Measurements from ENCODE around the gene ATP10A.

ATP10A gene

DNA sequence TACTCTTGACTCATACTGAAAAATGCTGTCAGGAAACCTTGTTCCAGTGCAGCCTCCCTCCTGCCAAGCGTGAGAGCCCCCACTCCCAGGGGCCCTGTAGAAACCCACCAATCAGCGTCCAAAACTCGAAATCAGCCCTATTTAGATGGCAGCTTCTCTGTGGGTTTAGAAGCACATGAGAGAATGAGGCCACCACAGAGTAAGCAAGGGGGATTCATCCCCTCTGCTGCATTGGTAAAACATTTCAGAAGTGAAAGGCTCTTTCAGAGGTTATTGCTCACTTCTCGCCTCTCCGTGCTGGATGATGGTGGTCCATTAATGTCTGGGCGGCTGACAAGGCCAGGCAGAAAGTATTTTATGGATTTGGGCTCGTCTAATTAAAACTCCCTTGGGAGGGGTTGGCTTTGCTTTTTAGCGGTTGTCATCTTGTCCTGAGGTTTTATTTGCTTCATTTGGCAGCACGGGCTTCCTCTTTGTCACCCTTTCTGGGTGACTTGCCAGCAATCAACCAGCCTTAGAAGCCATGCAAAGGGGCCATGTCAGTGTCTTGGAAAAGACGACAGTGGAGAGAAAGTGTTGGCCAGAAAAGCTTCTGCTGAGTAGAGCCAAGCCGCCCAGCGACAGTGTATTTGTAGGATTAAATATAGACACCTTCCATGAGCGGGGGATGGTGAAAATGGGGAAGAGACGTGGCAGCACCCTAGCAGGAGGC is 145.5 kb downstream of the ATP10A start:
- DNase-seq = no peak

DNA sequence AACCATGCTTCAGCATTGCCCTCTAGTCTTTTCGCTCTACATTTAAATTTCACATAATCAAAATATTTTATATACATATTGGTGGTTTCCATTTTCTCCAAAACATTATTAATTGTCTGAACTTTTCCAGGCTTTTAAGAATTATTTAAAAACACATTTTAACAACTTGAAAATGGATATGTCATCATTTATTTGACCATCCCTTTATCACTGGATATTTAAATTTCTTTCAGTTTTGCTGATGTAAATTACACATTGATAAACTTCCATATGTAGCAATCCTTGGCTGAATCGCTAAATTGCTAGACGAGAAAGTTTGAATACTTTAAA is 146.0 kb downstream of the ATP10A start:
- DNase-seq = no peak

DNA sequence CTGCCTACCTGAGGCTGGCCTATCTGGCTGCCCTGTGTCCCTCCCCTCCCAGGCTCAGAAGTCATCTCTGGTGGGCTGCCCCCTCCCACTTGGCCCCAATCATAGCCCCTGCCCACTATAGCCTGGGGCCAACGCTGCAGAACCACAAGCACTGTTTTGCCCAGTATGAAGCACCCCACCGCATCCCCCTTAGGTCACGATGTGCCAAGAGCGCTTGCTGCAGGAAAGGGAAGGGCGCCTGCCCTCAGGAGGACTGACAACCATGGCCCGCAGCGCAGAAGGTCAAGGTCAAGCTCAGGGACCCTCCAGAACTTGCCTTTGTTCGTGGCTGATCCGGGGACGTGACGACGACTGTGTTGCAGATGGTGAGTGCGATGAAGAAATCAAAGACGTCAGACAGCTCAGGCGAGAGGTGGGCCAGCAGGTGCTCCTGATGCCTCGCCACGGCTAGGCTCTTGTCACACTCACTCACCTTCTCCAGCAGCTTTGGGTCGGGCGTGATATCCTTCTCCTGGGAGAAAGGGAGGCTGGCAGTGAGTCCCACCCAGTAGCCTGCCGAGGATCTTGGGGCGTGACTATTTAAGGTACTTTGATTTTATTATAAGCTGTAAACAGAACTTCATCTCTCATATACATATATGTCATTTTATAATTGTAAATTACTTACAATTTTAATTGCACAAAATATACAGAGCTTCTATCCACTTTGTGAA is 146.6 kb downstream of the ATP10A start:
- DNase-seq = no peak

DNA sequence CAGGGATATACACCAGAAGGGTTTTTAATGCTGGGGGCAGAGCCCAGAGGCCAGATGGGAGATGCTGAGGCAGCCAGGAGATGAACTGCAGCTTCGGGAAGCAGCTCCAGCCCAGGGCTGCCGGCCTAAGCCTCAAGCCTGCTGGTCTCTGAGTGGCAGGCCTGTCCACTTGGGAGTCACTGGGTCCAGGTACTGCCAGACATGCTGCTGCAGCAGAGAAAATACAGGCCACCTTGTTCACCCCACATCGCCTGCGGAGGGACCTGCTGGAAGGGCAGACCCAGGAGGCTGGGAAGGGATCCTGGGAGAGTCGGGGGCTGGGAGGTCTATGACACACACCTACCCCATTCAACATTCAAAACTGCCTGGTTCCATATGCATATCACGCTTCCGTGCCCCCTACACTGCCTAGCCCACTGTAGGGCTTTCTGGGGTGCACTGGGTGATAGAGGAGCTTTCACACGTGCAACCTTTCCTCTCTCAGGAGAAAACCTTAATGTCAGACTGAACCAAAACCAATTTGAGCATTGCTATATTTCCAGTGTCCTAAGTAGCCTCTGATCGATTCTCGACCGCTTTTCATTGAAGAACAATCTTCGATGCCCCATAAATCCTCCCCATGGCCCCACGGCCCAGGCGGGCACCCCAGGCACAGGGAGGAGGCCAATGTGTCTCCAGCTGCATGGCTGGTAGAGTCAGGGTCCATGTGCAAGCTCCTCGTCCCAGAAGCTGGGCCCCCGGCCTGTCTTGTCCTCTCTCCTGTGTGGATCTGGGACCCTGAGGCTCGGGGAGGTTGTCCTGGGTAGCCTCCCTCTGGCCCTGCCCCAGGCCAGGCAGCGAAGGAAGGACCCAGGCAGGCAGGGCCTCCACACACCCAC is 147.4 kb downstream of the ATP10A start:
- DNase-seq = no peak

DNA sequence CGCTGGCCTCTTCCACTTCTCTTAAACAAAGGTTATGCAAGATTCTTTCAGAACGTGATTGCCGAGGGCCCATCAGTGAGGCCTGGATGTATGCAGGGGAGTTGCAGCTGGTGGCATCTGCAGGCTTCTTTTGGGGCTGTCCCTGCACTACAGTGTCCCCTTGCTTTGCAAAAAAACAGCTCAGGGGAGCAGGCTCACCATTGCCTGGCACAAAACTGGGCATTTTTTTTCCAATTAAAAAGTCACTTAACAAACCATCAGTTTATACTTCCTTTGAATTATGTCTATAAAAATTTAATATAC is 148.6 kb downstream of the ATP10A start:
- DNase-seq = no peak

DNA sequence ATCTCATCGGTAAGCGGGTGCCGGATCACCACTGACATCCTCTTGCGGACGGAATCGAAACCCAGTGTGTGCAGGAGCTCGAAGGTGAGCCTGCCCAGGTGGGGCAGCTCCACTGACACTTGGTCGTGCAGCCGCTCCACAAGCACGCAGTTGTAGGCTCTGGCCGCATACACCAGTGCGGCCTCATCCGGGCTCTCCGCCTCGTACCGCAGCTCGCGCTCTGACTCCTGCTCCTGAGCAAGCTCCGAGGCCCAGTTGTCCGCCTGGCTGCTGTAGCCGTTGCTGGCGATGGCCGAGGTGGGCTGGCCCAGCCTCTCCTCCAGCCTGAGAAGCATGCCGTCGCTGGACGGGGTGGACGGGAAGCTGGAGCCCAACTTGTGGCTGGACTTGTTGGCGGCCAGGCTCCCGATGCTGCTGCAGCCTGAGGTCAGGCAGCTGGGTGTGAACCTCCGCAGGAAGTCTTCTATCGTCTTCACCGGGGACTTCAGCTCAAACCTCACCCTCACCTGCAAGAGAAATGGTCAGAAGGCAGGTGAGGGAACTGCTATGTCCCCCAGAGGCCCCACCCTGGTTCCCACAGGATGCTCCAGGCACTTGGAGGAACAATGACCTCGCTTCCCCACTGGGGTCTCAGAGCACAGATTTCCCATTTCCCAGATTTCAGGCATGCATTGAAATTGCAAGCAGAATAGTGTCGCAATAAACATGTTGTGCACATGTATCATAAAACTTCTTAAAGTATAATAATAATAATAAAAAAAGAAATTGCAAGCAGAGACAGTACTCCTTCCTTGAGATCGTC is 149.2 kb downstream of the ATP10A start:
- DNase-seq = no peak

DNA sequence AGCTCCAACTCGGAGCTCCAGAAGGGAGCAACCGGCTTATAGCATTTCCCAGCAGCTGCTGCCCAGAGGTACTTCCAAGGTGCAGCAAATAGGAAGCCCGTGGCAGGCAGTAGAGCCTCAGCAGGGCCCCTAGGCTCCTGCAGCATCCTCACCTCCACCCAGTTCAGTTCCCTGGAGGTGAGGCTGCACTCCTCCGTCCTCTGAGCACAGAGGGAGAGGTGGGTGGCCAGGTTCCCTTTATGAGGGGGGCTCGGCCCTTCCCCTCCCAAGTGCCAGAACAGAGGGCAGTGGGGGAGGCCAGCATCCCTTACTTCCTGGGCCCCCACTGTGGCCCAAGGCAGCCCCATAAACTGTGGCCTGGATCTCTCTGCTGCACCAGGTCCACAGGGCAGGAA is 150.2 kb downstream of the ATP10A start:
- no peak for DNase-seq

DNA sequence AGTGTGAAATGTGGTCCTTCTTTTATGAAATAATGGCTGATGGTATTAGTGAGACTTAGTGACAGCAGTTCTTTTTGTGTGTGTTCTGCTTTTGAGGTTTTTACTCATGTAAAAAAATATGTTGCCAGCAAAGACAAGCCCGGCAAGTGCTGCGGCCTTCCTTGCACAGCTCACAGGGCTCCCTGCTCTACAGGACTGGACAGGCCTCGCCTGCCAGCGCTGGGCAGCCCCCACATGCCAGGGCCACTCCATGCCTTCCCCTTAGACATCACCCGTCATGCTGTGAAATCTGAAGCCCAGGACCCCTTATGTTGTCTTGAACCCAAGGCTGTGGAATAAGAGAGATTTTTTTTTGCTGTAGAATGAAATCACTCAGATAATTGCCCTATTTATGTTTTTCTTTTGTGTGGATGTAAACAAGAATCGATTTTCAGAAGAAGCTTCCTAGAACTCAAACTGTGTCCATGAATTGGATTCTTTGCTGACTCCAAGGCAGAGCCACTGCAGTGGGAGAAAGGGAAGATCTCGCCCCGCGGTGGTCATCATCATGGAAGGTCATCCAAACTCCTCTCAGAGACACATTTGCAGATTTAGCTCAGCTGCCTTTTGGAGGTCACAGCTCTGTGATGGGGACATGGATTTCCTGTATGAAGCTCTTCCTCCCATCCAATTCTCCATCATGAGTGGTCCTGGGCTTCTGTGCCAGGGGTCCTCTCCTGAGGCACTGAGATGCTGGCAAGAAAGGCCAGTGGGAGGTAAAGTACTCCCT is 150.8 kb downstream of the ATP10A start:
- no peak for DNase-seq

DNA sequence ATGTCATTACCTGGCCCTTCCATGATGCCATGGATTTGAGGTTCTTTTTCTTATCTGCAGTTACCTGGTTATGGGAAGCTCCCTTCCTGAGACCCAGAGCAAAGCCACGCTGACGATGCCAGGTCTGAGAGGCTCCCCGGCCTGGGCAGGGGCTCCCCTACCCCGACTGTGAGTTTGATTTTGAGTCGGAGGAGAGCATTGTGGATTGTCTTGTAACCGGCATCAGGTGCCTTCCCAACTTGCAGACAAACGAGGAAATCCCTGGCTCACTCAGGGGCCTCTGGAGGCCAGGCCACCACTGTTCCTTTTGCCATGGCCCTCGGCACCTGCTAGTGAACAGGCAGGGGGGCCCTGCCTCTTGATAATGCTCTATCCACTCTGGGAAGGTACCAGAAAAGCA is 151.4 kb downstream of the ATP10A start:
- no peak for DNase-seq

DNA sequence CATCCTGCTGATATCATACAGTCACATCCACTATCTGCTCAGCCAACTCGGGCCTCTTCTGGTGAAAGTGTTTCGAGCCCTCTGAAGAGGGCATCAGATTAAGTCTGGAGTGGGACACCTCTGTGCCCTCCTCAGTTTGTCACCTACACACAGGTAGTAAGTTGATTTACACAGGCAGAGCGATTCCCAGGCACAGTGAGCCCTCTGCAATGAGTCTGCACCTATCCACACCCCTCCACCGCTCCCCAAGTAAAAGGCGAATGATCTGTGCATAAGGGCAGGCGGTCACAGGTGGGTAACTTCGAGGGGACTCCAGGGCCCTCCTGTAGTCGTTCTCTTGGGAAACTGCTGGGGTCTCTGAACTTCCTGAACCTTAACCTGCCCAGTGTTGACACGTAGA is 152.0 kb downstream of the ATP10A start:
- no peak for DNase-seq

DNA sequence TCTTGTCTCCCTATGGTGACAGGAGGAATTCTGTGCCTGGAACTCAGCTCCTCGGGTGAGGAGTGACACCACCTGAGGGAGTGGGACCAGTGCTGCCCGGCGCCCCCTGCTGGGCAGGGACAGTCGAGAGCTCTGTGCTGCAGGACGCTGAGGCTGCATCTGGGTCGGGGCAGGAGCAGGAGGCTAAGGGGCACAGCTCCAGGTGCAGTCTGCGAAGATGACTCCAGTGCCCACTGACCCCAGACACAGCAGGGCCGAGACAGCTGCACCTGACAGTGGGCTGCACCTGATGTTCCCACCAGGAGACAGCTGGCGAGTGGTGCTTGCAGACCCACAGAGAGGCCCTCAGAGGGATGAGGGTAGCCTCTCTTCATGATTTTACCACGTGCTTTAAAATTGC is 152.9 kb downstream of the ATP10A start:
- DNase-seq = no peak

DNA sequence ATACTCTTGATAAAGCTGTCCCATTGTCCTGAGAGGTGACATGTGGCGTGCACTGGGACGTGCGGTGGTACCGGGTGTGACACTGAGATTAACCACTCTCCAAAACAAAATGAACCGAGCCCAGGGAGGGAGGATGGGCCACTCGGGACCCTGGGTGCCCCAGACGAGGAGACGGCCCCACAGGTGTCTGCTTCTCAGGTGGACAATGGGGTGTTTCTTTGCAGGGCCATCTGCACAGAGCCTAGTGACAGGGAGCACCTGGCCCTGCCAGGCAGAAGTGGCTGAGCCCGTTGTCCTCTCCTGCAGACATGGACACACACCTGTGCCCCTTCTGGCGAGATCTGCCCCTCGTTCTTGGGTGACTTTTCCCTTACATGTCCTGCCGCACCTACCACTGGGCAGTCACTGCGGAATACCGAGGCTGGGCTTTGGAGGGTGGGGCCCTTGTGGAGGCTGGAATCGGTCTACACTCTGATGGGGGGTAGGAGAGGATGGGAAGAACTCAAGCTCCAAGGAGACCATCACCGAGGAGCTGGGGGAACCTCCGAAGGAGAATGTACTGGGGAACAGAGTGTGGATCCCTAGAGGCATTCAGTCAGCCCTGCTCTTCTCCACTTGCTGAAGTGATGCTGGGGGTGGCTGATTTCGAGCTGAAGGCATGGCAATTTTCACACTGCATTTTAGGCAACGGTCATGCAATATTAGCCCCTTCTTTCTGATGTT is 153.5 kb downstream of the ATP10A start:
- no peak for DNase-seq

DNA sequence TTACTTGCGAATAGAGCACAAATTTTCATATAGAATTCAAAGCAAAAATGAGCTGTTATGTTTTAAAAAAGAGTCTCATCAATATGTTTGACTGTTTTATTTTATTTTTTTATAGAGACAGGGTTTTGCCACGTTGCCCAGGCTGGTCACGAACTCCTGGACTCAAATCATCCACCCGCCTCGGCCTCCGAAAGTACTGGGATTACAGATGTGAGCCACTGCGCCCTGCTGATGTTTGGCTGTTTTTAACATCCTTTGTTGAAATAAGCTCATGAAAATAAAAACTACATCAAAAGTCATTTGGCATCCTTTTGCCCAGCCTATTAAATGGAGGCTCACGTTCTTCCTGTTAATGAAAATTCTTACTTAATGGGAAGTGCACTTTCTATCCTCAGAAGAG is 154.7 kb downstream of the ATP10A start:
- DNase-seq = no peak

DNA sequence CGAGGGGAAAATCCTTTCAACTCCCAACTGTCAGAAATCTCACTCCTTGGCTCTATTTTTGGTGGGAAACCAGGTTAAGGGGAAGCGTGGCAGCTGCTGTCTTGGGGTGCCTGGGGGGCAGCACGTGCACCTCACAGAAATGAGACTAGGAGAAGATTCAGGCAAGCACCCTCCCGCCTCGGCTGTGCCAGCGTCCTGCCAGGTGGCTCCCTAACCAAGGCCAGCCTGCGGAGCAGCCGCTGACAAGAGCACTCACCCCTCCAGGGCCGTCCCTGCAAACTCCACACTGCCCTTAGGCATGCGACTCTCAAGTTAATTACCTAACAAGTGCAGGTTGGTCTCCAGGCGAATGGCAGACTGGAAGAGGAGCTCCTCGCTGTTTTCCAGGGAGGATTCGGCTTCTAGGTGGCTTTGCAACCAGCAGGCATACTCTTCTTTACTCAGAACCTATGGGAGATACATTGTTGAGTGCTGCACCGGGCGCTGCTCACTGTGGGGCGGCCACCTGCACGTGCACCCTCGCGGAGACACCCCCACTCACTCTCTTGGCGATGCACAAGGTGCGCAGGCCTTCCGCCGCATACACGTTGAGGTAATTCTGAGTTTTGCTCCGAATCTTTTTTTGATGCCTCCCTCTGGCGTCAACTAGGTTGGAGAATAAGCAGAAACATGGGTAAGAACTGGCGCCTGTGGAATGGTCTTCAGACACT is 155.3 kb downstream of the ATP10A start:
- no peak for DNase-seq

DNA sequence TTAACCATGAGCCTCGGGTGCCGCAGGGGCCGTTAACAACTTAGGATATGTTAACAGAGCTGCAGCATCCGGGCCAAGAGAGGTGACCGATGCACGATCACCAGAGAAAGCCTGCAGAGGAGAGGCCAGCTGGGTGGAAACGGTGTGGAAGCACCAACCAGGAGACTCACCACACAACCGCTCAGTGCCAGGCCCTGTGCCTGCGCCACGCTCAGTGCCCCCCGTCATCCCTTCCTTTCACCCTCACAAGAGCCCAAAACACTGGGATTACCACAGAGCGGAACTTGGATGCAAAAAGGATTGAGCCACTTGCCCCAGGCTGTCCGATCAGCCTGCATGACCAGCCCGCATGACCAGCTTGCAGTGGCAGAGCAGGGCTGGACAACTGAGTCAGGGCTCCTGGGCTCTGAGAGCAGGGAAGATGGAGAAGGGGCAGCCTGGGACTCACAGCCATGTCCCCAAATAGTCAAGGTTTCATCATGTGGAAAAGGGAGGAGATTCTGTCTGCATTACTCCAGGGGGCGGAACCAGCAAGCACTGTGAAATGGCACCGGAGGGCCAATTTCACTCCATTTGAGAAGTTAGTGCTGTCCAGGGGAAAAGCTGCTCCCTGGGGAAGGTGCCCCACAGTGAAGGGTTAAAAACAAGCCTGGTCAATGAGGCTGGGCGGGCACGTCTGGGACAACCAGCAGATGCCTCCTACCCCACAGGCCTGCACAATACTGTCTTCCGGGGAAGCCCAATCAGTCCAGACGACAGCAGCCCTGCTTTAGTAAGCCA is 156.8 kb downstream of the ATP10A start:
- no peak for DNase-seq

DNA sequence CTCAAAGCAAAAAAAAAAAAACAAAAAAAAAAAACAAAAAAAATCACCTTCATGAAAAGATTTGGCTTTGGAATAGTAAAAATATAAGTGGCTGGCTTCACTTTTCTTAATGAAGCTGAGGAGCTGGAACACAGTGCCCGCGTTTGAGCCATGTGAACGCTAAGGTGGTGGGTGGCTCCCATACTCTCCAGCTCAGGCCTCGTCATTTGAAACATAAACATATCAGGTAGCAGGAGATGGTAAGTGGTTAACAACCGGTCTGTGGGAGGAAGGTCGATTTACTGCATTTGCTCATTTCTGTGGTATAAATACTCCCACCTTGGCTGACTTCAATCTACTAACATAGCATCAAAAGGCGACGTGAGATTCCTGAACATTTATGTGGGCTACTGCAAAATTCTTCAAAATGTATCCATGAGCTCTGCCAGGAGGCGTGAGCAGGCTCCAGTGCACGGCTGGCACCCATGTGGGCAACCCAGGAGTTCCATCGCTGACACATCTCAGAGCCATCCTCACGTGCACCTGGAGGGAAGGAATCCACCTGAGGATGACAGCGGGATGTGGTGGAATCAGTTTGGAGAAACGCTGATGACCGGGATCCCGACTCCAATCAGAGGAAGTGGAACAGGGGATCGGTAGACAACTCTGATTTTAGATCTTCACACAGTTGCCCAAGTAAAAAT is 157.6 kb downstream of the ATP10A start:
- DNase-seq = no peak

DNA sequence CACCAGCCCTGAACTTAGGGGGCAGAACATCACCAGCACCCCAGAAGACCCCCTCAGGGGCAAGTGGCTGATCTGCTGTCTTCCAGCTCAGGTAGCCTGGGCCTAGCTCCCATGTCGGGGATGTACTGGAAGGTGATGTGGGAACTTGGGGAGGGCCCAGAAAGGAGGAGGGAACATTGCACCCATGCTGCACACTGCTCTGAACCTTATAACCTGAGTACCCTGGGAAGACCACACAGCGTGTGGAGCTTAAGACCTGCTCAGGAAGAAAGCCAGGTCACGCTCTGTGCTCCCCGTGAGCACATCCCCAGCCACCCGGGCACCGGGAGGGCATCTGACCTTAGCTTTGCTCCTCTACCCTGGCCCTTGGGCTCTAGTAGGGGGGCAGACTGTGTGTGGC is 159.4 kb downstream of the ATP10A start:
- DNase-seq = no peak

DNA sequence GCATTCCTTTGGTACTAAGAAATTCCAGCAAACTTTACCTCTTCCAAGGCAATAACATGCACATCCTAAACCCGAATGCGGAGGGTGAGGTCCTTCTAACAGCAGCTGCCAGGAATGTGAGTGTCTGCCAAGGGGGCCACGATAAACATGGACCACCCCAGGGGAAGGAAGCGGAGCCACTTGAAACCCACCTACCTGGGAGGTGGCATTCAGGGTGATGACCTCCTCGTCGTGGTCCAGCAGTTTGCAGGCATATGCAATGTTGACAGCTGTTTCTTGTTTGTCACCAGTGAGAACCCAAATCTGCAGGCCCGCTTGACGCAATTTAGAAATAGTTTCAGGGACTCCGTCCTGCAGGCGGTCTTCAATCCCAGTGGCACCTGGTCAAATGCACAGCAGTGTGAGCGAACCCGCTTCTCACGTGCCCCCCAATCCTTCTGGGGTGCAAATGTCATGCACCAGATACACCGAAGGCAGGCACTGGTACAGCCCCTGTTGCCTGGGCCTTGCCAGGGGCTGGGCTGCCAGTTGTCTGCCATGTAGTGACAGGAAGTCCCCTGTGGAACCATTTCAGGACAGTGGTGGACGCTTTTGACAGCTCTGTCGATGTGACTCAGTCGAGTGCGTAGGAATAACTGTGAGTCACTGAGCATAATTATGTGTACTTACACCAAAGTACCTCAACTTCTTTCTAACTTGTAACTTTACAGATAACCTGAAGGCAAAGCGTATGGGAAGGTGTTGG is 161.2 kb downstream of the ATP10A start:
- no peak for DNase-seq

DNA sequence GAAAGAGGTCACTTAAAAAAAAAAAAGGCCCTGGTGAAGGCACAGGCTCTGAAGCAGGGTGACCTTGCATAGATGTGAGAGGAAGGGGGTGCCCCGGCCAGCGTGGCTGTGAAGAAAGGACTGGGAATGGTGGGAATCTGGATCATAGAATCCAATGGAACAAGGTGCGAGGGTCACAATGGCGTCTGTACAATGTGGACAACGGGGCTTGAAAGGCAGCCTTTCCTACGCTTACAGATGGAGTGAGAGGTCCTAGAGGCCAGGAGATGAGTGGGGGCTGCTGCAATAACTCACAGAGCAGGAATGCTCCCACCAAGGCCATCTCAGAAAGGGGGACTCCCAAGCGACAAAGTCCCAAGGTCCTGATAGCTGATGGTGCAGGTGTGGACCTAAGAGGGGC is 162.2 kb downstream of the ATP10A start:
- no peak for DNase-seq
